IPS DF 19.7 (cell line): ENCODE data around the gene PUDP.
"Not testable (repeated sequence)": the region's sequence is repeated elsewhere in the genome, so short reads cannot be mapped to it uniquely, and the experiment has no call there.

Source experiments
- DNase-seq: peaks from one replicate; pipeline ENCODE4 v3.0.0-alpha.2; 2013; ENCODE audit warnings: low read depth, low spot score

Gene PUDP

DNA sequence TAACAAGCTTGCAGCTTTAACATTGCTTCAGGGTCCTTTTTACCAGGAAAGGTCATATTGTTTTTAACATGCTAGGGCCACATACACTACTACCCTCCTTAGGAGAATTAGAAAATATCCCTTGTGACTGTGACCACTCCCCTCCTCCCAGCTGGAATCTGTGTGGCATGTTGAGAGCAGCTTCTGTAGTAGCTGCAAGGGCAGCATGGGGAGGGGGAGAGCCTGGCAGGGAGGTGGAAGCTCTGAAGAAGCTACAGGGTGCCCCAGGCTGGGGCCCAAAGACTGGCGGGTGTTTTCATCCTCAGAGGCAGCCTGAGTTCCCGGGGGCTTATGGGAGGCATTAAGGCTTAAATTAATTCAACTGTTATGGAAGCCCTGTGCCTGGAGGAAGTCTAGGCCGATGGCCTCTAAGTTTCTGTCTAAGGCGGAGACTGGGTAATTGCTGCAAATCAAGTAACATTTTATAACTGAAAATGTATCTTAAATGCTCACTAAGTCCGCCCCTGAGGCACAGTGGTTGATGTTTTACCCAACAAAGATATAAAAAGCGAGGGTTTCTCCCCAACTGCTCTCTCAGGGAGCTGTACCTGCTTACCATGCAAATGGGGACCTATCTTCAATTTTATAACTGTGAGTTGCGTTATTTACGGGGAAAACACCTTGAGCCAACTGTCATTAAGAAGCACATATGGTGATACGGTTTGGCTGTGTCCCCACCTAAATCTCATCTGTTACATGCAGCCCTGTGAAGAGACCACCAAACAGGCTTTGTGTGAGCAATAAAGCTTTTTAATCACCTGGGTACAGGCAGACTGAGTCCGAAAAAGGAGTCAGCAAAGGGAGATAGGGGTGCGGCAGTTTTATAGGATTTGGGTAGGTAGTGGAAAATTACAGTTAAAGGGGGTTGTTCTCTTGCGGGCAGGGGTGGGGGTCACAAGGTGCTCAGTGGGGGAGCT is 37.8 kb downstream of the PUDP start:
- DNase-seq: no peak

DNA sequence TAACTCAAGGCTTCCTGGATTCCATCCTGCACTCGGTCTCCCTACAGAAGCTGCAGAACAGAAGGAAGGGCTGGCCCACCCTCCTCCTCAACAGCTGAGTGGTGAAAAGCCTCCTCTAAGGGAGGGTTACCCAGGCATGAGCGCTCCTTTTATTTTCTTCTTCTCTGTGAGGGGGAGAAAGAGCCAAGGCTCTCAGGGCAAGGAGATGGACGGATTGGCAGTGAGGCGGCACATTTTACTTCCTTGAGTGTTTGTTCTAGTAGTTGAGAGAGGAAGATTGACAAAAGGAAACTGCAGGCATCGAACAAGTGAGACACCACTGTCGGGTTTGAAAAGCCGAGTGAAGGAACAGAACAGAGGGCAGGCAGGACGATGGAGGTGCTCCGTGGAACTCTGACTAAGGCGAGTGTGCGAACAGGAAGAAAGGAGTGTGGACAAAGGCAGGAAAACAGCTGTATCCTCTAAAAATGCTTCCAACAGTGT is 38.9 kb downstream of the PUDP start:
- DNase-seq: no peak

DNA sequence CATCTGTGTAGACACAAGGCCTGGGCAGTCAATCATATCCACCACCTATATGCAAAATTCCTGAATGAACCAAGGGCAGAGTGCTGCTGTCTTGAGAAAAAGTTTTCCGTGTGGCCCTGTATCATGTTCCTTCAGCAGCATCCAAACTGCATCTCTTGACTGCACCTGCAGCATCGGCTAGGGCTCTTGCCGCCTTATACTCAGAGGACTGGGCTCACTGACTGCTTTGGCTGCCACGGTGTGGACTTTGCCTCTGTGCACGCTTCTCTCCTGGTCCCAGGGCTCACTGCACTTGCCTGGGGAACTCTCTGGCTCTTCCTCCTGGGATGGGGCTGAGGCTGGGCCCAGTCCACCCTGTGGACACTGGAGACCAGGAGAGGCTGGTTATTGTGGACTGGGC is 39.9 kb downstream of the PUDP start:
- DNase-seq: no peak

DNA sequence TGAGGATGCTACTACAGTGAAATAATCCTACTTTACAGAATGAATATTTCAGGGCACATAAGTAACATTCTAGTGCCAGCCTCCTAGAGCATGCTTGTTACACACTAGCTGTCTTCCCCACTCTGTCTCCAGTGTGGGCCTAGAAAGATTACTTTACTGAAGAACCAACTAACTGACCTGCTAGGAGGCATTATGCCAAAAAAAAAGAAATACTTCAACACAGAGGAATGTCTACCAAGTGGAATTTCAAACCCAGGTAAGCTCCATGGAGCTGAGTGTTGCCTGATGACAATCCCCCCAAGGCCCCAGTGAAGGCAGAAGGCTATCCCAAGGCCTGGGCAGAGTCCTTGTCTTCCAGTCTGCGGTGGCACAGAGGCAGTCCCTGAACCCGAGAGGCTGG is 41.3 kb downstream of the PUDP start:
- DNase-seq: no peak

DNA sequence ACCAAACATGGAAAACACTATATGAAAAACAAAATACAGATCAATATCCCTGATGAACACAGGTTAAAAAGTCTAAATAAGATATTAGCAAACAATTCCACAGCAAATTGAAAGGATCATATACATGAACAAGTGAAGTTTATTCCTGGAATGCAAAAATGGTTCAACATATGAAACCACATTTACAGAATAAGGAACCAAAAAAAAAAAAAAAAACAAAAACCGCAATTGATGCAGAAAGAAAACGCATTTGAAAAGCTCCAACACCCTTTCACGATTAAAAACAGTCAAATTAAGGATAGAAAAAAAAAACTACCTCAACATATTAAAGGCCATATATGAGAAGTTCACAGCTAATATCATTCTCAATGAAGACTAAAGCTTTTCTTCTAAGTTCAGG is 45.8 kb downstream of the PUDP start:
- DNase-seq: no peak

DNA sequence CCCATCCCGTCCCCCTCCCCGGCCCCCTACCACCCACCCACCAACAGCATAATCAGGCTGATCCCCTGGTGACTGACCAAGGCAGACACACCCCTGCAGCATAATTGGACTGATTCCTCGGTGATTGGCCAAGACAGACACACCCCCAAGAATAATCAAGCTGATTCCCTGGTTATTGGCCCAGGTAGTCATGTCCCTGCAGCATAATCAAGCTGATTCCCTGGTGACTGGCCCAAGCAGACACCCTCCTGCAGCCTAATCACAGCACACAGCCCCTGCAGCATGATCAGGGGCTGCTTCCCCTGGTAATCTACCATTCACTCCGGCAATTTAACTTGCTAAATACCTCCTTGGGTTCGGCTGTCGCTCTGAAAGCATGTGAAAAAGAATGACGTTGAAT is 47.9 kb downstream of the PUDP start:
- no peak for DNase-seq

- DNase-seq: not testable (repeated sequence)
Measured at GRCh38 chrX:7095657-7096056, 52.3 kb downstream of the PUDP start.

DNA sequence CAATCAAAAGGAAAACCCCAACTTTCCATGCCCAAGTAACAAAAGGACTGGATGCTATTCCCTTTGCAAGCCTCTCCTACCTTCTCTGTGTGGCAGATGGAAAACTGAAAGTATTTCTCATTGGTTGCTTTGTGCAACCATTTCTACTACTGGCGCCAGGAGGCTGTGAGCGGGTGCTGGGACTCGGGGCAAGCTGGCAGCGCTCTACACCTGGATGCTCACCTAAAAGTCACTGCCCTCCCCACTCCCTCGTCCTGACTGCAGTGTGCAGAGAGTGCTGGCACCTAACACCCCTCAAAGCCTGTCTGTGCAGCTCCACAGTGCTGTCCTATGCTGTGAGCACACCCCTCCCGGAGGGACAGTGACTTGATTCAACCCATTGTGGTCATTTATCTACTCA is 54.6 kb downstream of the PUDP start:
- DNase-seq: no peak

DNA sequence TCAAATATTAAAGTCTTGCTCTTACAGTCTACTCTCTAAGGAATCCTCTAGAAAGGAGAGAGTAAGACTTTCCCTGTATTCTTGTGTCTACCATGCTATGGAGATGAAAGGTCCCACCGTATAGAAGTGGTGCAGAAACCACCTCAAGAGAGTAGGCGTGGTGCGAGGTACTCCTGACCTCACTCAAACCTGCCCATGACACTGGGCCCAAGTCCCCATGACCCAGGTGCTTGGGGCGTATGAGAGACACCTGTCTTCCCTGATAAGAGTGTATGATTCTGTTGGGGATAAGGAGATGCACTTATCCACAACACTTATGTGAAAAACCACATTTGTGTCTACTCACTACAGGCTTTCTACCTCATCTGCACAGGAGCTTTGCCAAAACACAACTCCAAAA is 55.4 kb downstream of the PUDP start:
- DNase-seq: no peak

DNA sequence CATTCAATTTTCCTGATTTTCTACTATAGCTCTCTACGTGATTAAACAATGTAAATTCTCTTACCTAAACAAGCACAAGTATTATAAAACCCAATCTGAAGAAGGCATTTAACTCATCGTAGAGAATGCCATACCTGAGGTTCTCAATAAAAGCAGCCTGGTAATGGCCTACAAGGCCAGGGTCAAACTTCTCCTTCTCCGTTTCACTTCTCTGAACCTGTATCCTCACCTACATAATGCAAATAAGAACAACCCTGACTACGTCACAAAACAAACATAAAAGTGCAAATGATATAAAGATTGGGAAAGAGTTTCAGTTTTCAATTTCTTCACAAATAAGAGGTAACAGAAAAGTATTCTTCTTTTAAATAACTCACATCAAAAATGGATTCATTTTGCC is 56.0 kb downstream of the PUDP start:
- DNase-seq: no peak

DNA sequence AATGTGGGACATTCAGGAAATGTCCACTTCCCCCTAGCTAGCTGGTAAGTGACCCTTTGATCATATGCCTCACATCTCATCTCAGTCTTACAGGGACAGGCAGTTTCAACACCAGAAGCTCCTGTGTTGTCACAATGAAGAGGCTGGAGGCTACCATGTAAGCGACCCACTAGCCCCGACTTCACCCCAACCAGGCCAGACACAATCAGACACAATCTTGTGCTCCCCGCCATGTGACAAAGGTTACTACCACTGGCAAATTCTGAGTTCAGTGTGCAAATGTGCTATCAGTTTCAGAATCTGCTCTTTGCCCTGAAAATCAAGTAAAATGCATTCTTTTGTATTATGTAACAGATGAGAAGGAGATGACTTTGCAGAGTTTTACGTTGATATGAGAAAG is 57.3 kb downstream of the PUDP start:
- no peak for DNase-seq

DNA sequence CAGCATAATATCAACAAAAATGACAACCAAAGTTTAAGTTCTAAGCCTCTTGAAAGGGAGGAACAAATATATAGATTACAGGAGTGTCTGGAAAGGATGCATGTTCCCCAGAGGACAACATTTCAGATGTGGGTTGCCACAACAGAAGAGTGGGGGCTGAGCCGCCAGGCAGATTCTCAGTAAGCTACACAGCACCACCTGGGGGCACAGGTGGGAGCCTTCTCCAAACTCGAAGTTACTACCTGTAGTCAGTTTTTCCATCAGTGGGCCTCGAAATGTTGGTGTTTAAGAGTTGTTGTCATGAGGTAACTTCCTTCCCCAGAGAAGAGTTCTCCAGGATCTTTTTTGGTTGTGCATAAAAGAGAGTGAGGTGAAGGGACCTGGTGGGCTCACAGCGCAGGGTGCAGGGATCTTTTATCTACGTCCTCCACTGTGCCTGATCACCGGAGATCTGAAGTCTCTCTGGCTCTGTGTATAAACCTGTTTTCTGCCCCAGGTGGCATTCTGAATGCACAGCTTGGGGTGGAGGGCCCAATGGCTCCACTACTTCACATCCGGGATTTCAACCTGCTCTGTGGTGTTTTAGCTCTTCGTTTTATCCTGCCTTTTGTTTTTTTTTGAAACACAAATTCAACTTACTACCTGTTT is 58.9 kb downstream of the PUDP start:
- no peak for DNase-seq

DNA sequence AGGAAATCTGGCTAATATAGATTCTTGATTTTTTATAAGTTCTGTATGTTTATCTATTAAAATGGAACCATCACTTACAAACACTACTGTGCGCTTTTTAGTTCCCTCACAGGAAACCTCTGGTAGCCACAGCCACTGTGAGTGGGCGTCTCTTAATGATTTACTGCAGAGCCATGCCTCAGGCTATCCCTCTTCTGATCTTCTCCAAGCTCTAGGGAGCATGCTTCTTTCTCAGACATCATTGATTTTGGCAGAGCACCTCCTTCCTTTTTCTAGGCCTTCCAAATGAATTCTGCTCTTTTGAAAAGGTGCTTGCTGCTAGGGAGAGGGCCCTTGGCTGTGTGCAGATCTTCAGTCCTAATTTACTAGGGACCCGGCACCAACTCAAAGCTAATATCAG is 61.6 kb downstream of the PUDP start:
- no peak for DNase-seq

DNA sequence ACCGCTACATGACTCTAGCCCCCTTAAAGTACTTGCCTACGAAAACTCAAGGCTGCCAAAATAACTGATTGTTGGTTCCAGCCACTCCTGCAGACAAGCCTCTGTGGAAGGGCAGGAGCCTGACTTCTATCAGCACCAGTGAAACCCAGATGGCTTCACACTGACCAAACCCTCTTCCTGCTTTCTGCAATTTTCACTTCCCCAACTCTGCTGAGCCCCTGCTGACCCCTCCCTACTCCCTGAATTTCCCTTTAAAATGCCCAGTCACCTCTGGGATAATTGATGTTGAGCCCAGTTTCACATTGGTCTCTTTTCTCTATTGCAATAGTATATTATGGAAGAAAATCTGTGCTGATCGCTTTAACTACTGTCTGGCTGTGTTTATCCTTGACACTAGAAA is 62.1 kb downstream of the PUDP start:
- no peak for DNase-seq

DNA sequence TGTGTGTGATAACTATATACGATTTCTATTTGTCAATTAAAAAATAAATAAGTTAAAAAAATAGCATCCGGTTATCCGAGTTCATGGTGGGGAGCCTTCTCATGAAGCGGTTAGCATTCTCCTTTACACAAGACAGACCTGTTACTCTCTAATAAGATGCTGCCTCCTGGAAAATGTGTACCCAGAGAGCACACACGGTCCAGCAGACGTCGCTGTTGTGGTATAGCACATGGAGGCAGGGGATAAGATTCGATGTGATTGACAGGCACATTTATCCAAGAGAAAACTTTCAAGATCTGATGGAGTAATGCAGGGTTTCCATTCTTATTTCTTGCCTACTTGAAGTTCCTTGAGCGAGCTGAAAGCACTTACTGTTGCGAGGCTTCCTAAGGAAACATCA is 63.1 kb downstream of the PUDP start:
- no peak for DNase-seq

GRCh38 chrX:7083468-7084396 is 64.2 kb downstream of the PUDP start:
- DNase-seq: no peak

DNA sequence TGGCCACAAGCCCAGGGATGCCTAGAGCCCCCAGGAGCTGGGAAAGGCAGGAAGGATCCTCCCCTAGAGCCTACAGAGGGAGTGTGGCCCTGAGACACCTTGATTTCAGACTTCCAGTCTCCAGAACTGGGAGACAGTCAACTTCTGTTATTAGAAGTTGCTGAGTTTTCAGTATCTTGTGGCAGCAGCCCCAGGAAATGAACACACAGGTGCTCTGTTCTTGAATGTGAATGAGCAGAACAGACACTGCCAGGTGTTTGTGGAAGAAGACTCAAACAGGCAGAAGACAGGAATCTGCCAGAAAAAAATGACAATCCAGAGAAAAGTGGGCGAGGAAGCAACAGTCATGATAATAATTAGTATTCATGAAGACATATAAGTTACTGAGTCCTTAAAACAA is 64.9 kb downstream of the PUDP start:
- no peak for DNase-seq

GRCh38 chrX:7082556-7082955 is 65.4 kb downstream of the PUDP start:
- no peak for DNase-seq

GRCh38 chrX:7077241-7078230 is 70.4 kb downstream of the PUDP start:
- DNase-seq: no peak

GRCh38 chrX:7076245-7076661 is 71.7 kb downstream of the PUDP start:
- DNase-seq: no peak

- no peak for DNase-seq
Measured at GRCh38 chrX:7074908-7075204, 73.1 kb downstream of the PUDP start.
